LoVo (cell line): ENCODE results near the gene THY1.
"Not testable (repeated sequence)": the region's sequence is repeated elsewhere in the genome, so short reads cannot be mapped to it uniquely, and the experiment has no call there.

ENCODE experiments used
- DNase-seq: peaks from one replicate; pipeline ENCODE4 v3.0.0-alpha.2; 2016; ENCODE audit warnings: low spot score

Gene THY1

GRCh38 chr11:119422809-119423508 is at the start of gene THY1:
THY1 (minus strand) TSS chr11:119423172; CDS start chr11:119420905, 2,267 bp downstream.
- no peak for DNase-seq

- DNase-seq: no peak
Measured at GRCh38 chr11:119472186-119472855, 49.3 kb upstream of the THY1 start.

GRCh38 chr11:119471329-119471728 is 48.4 kb upstream of the THY1 start:
- DNase-seq: no peak

- no peak for DNase-seq
Measured at GRCh38 chr11:119470317-119471291, 47.6 kb upstream of the THY1 start.

- no peak for DNase-seq
Measured at GRCh38 chr11:119469506-119469905, 46.5 kb upstream of the THY1 start.

GRCh38 chr11:119468511-119468910 is 45.5 kb upstream of the THY1 start:
- no peak for DNase-seq

GRCh38 chr11:119461229-119461963 is 38.4 kb upstream of the THY1 start:
- DNase-seq: no peak

GRCh38 chr11:119460582-119460981 is 37.6 kb upstream of the THY1 start:
- DNase-seq: no peak

GRCh38 chr11:119460097-119460496 is 37.1 kb upstream of the THY1 start:
- DNase-seq: no peak

GRCh38 chr11:119459293-119459976 is 36.5 kb upstream of the THY1 start:
- no peak for DNase-seq

GRCh38 chr11:119455708-119456107 is 32.7 kb upstream of the THY1 start:
- DNase-seq: not testable (repeated sequence)

GRCh38 chr11:119455241-119455640 is 32.3 kb upstream of the THY1 start:
- not testable (repeated sequence) for DNase-seq

- no peak for DNase-seq
Measured at GRCh38 chr11:119453881-119454280, 30.9 kb upstream of the THY1 start.

- no peak for DNase-seq
Measured at GRCh38 chr11:119450590-119451326, 27.8 kb upstream of the THY1 start.

- no peak for DNase-seq
Measured at GRCh38 chr11:119449498-119449897, 26.5 kb upstream of the THY1 start.

GRCh38 chr11:119448380-119448779 is 25.4 kb upstream of the THY1 start:
- DNase-seq: no peak

- DNase-seq: no peak
Measured at GRCh38 chr11:119447664-119448242, 24.8 kb upstream of the THY1 start.

GRCh38 chr11:119446871-119447663 is 24.1 kb upstream of the THY1 start:
- DNase-seq: no peak

GRCh38 chr11:119446434-119446833 is 23.5 kb upstream of the THY1 start:
- no peak for DNase-seq
